Measurements from ENCODE around the gene CAPZB.
A peak's percentile ranks its signal among the peaks of the same experiment; 100 is the strongest.

The CAPZB gene

GRCh38 chr1:19347533-19348172 is 137.7 kb downstream of the CAPZB start:
- no peak for TF ChIP-seq CTCF (IDR thresholded peaks at IDR 0.05; ENCODE audit: low read depth, low read length)
- no peak for DNase-seq (ENCODE audit: low read depth in 2 of 2)

GRCh38 chr1:19346026-19346425 is 139.3 kb downstream of the CAPZB start:
- DNase-seq (ENCODE audit: low read depth in 2 of 2), result no peak
- no peak overlapping the region for H3K4me3 ChIP-seq (replicated peaks in 1 of 2; ENCODE audit: low read depth in 2 of 2, low read length in 2 of 2)
- no peak for TF ChIP-seq CTCF (IDR thresholded peaks at IDR 0.05; ENCODE audit: low read depth, low read length)

More at GRCh38 chr1:19347533-19348172, 137.7 kb downstream of the CAPZB start:
- no peak overlapping the region for H3K4me3 ChIP-seq (replicated peaks in 1 of 2; ENCODE audit: low read depth in 2 of 2, low read length in 2 of 2)

GRCh38 chr1:19345391-19345790 is 139.9 kb downstream of the CAPZB start:
- TF ChIP-seq CTCF (IDR thresholded peaks at IDR 0.05; ENCODE audit: low read depth, low read length), result no peak
- no peak overlapping the region for H3K4me3 ChIP-seq (replicated peaks in 1 of 2; ENCODE audit: low read depth in 2 of 2, low read length in 2 of 2)
- DNase-seq (ENCODE audit: low read depth in 2 of 2), result no peak

GRCh38 chr1:19344831-19345230 is 140.5 kb downstream of the CAPZB start:
- TF ChIP-seq CTCF (IDR thresholded peaks at IDR 0.05; ENCODE audit: low read depth, low read length), result no peak
- DNase-seq (ENCODE audit: low read depth in 2 of 2), result no peak
- no peak overlapping the region for H3K4me3 ChIP-seq (replicated peaks in 1 of 2; ENCODE audit: low read depth in 2 of 2, low read length in 2 of 2)

- no peak overlapping the region for H3K4me3 ChIP-seq (replicated peaks in 1 of 2; ENCODE audit: low read depth in 2 of 2, low read length in 2 of 2)
- peak; percentile 95 for TF ChIP-seq CTCF (IDR thresholded peaks at IDR 0.05; ENCODE audit: low read depth, low read length)
- peak; percentile 31 to 50 for DNase-seq (ENCODE audit: low read depth in 2 of 2)
These were observed 140.9 kb downstream of the CAPZB start for GRCh38 chr1:19344372-19344810.

GRCh38 chr1:19343617-19344350 is 141.6 kb downstream of the CAPZB start:
- no peak for TF ChIP-seq CTCF (IDR thresholded peaks at IDR 0.05; ENCODE audit: low read depth, low read length)
- no peak overlapping the region for H3K4me3 ChIP-seq (replicated peaks in 1 of 2; ENCODE audit: low read depth in 2 of 2, low read length in 2 of 2)
- DNase-seq (ENCODE audit: low read depth in 2 of 2), result no peak

All from cardiac fibroblast (primary cell).